Neural cell (in vitro differentiated cells): ENCODE results near the gene COA4. TPM values are rescaled to one million over a fixed set of nuclear protein-coding genes. Genes with fewer than 3 reads are reported as not detected.
A peak's percentile ranks its signal among the peaks of the same experiment; 100 is the strongest.

Experiments
- H2AFZ ChIP-seq: fragments of 200-600, 300-800 bp; sonication (generic), shearing (Covaris generic); 2 replicates; pipeline ENCODE4 v1.6.0; 2014; ENCODE audit warnings: low read depth, mild to moderate bottlenecking, antibody characterized with exemption, low read length, moderate library complexity
- H3F3A ChIP-seq: fragments of 200-600 bp; shearing (Covaris generic); 2 replicates; pipeline ENCODE4 v1.6.1; 2016; ENCODE audit warnings: mild to moderate bottlenecking, moderate library complexity, mixed read lengths, antibody characterized with exemption, low read length; ENCODE audit not compliant: insufficient read depth, poor library complexity, severe bottlenecking
- H3K27ac ChIP-seq: fragments of 200-600, 300-800 bp; sonication (generic), shearing (Covaris generic); 2 replicates; pipeline ENCODE4 v1.5.1; 2014; ENCODE audit warnings: mild to moderate bottlenecking, low read length, moderate library complexity
- H3K27me3 ChIP-seq: fragments of 300-800, 200-600 bp; sonication (generic), shearing (Covaris generic); 2 replicates; pipeline ENCODE4 v1.6.0; 2014; ENCODE audit warnings: mild to moderate bottlenecking, low read depth, low read length, moderate library complexity; ENCODE audit not compliant: insufficient read depth
- H3K36me3 ChIP-seq: fragments of 300-800, 200-600 bp; sonication (generic), shearing (Covaris generic); 2 replicates; pipeline ENCODE4 v1.5.1; 2014; ENCODE audit warnings: mild to moderate bottlenecking, antibody characterized with exemption, low read length, moderate library complexity; ENCODE audit not compliant: insufficient read depth
- H3K4me2 ChIP-seq: fragments of 300-800, 200-600 bp; sonication (generic), shearing (Covaris generic); 2 replicates; pipeline ENCODE4 v1.6.0; 2014; ENCODE audit warnings: mild to moderate bottlenecking, low read length
- H3K4me3 ChIP-seq: fragments of 300-800, 200-600 bp; sonication (generic), shearing (Covaris generic); 2 replicates; pipeline ENCODE4 v1.5.1; 2014; ENCODE audit warnings: mild to moderate bottlenecking, low read length, moderate library complexity
- H3K79me2 ChIP-seq: fragments of 200-600 bp; shearing (Covaris generic); replicated peaks from 2 replicates; pipeline ENCODE4 v1.6.0; 2014; ENCODE audit warnings: mild to moderate bottlenecking, low read length, moderate library complexity; ENCODE audit not compliant: insufficient read depth
- H3K9ac ChIP-seq: fragments of 300-800, 200-600 bp; sonication (generic), shearing (Covaris generic); 2 replicates; pipeline ENCODE4 v1.6.1; 2016; ENCODE audit warnings: mild to moderate bottlenecking, low read length, mixed read lengths
- H3K9me2 ChIP-seq: fragments of 200-600 bp; shearing (Covaris generic); 2 replicates; pipeline ENCODE4 v1.6.1; 2016; ENCODE audit warnings: mild to moderate bottlenecking, low read length, mixed read lengths; ENCODE audit not compliant: insufficient read depth
- H3K9me3 ChIP-seq: fragments of 200-600, 300-800 bp; sonication (generic), shearing (Covaris generic); 2 replicates; pipeline ENCODE4 v1.6.1; 2016; ENCODE audit warnings: mild to moderate bottlenecking, mixed run types, low read length, moderate library complexity, mixed read lengths
- H4K20me1 ChIP-seq: fragments of 200-600 bp; shearing (Covaris generic); 2 replicates; pipeline ENCODE4 v1.6.1; 2016; ENCODE audit warnings: mild to moderate bottlenecking, mixed run types; ENCODE audit not compliant: insufficient read depth
- EP300 ChIP-seq: fragments of 450-650 bp; conservative IDR thresholded peaks from 2 replicates; pipeline ENCODE4 v1.6.1; 2014; ENCODE audit warnings: antibody characterized with exemption, mild to moderate bottlenecking, moderate library complexity; ENCODE audit not compliant: poor library complexity, severe bottlenecking
- EZH2 ChIP-seq: fragments of 200-600, 300-800 bp; shearing (Covaris generic), sonication (generic); IDR thresholded peaks from 2 replicates; pipeline ENCODE4 v1.6.1; 2014; ENCODE audit warnings: antibody characterized with exemption, low read length, borderline replicate concordance, mild to moderate bottlenecking; ENCODE audit not compliant: insufficient read depth, poor library complexity, severe bottlenecking
- MXI1 ChIP-seq: fragments of 450-650 bp; conservative IDR thresholded peaks from 2 replicates; pipeline ENCODE4 v1.6.1; 2014; ENCODE audit warnings: antibody characterized with exemption, mild to moderate bottlenecking; ENCODE audit not compliant: poor library complexity, severe bottlenecking
- POLR2AphosphoS5 ChIP-seq: IDR thresholded peaks from 2 replicates; pipeline ENCODE4 v1.6.1; 2012
- RAD21 ChIP-seq: fragments of 450-650 bp; conservative IDR thresholded peaks from 2 replicates; pipeline ENCODE4 v1.6.1; 2014; ENCODE audit warnings: antibody characterized with exemption, mild to moderate bottlenecking, moderate library complexity
- REST ChIP-seq: IDR thresholded peaks from 2 replicates; pipeline ENCODE4 v1.6.1; 2012; ENCODE audit warnings: borderline replicate concordance
- SMC3 ChIP-seq: fragments of 450-650 bp; conservative IDR thresholded peaks from 2 replicates; pipeline ENCODE4 v1.6.1; 2014; ENCODE audit warnings: antibody characterized with exemption, mild to moderate bottlenecking, moderate library complexity; ENCODE audit not compliant: poor library complexity
- TAF1 ChIP-seq: IDR thresholded peaks from 2 replicates; pipeline ENCODE4 v1.6.1; 2012; ENCODE audit warnings: low read depth
- polyA plus RNA-seq: library from polyadenylated mRNA; depleted of rRNA; stranded (reverse); fragments of >200 nt; gene quantifications from 2 replicates; pipeline ENCODE4 v1.2.3, GENCODE V29; 2014
- TF ChIP-seq, protein P1 (sequence below): fragments of 450-650 bp; IDR thresholded peaks from 2 replicates; pipeline ENCODE4 v1.5.1; 2014; ENCODE audit warnings: antibody characterized with exemption, mild to moderate bottlenecking, moderate library complexity; ENCODE audit not compliant: poor library complexity, severe bottlenecking

The COA4 gene
- polyA plus RNA-seq, 1 donor from 2014 or later: 108 TPM

GRCh38 chr11:73851046-73851764 is 25.4 kb downstream of the COA4 start:
- Histone ChIP-seq H3K9ac (peak overlapping the region; percentile 2), H4K20me1 (no peaks in the 10 kb centered on the region), H3K4me2 (no peak overlapping the region), H3K27me3 (no peaks in the 10 kb centered on the region), H3K9me2 (no peaks in the 10 kb centered on the region), H3K4me3 (no peak overlapping the region), H3K36me3 (no peaks in the 10 kb centered on the region), H3K27ac (peak overlapping the region; percentile 36), H3K9me3 (no peaks in the 10 kb centered on the region), H3K79me2 (no peaks in the 10 kb centered on the region), H3F3A (no peaks in the 10 kb centered on the region), H2AFZ (no peak overlapping the region)
- peak; percentile 47 for TF ChIP-seq EP300
- peak; percentile 47 for TF ChIP-seq POLR2AphosphoS5
- TF ChIP-seq REST: no peak
- peak; percentile 17 for TF ChIP-seq MXI1
- TF ChIP-seq EZH2: no peak

DNA sequence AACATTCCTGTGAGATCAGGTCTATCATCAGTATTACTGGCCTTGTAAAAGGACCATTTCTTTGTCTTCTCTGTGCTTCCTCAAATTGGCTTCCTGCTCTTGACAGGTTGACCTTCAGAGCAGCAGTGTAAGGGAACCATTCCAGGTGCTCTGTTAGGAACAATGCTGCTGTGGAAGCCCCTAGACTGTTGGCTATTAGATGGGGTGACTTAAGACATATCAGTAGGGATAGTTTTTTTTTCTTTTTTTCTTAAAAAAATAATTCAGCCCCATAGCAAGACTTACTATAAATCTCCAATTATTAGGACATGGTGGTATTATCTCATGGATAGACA is 37.6 kb downstream of the COA4 start:
- Histone ChIP-seq H3K9ac (no peak overlapping the region), H2AFZ (no peak overlapping the region), H3K36me3 (no peaks in the 10 kb centered on the region), H3K4me2 (no peak overlapping the region), H4K20me1 (no peaks in the 10 kb centered on the region), H3K4me3 (no peak overlapping the region), H3K9me2 (no peaks in the 10 kb centered on the region), H3K27me3 (no peaks in the 10 kb centered on the region), H3K9me3 (no peaks in the 10 kb centered on the region), H3F3A (no peaks in the 10 kb centered on the region), H3K79me2 (no peaks in the 10 kb centered on the region), H3K27ac (peak overlapping the region; percentile 24)
- TF ChIP-seq EZH2 (no peak), EP300 (no peak), SMC3 (no peak), REST (no peak), RAD21 (no peak), POLR2AphosphoS5 (no peak), TAF1 (no peak), MXI1 (no peak)
- TF ChIP-seq, protein P1, sequence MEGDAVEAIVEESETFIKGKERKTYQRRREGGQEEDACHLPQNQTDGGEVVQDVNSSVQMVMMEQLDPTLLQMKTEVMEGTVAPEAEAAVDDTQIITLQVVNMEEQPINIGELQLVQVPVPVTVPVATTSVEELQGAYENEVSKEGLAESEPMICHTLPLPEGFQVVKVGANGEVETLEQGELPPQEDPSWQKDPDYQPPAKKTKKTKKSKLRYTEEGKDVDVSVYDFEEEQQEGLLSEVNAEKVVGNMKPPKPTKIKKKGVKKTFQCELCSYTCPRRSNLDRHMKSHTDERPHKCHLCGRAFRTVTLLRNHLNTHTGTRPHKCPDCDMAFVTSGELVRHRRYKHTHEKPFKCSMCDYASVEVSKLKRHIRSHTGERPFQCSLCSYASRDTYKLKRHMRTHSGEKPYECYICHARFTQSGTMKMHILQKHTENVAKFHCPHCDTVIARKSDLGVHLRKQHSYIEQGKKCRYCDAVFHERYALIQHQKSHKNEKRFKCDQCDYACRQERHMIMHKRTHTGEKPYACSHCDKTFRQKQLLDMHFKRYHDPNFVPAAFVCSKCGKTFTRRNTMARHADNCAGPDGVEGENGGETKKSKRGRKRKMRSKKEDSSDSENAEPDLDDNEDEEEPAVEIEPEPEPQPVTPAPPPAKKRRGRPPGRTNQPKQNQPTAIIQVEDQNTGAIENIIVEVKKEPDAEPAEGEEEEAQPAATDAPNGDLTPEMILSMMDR: no peak
